ENCODE measurements around the gene RPS27L. TPM values are rescaled to one million over a fixed set of nuclear protein-coding genes. Genes with fewer than 3 reads are reported as not detected.
"Not testable (repeated sequence)": the region's sequence is repeated elsewhere in the genome, so short reads cannot be mapped to it uniquely, and the experiment has no call there.

Gene RPS27L
- total and polyA plus RNA-seq, 2 donors (not counting 1 experiment from before 2014, with no cell fraction given) = 21.6 to 50.9 TPM

DNA sequence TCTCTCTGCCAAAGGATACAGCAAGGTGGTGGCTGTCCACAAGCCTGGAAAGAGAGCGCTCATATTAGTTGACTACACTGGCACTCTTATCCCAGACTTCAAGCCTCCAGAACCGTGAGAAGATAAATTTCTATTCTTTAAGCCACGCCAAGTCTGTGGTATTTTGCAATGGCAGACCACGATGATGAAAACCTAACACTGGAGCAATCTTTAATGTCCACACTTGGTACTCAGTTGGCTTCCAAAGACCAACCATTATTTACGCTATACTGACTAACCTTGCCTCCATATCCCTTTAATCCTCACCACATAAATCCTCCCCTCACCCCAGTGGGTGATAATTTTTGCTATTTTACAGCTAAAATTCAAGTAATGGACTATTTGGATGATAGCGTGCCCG lies 52.5 kb downstream of the RPS27L start:
- peaks cover 0 to 9% (median 0%) of the 10 kb centered on the region in 4 experiments for H3K27me3 ChIP-seq (replicated peaks in 1 of 4; ENCODE audit: control extremely low read depth in 1 of 4, control insufficient read depth in 3 of 4, insufficient read depth in 4 of 4, low read length in 3 of 4)
- ATAC-seq (ENCODE audit: low read depth) = no peak
- intact Hi-C loops (cut with micrococcal nuclease) = no loop called here

DNA sequence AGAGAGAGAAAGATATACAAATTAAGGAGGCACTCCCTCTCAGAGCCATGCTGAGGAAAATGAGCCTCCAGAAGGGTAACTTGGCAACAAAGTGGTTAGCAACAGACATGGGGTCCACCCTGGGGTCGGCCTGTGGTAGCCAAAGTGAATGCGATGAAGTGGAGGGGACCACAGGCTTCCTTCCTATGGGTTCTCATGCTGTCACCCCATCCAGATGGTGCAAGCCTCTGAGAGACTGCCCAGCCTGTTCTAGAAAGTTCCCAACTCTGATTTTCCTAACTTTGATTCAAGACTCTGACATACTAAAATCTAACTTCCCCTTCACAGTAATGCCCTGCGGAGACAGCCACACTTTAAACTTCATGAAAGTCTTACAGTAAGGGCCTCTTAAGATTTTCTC lies 53.9 kb downstream of the RPS27L start:
- Histone ChIP-seq H3K9me3 (ENCODE audit: control extremely low read depth in 1 of 3, control insufficient read depth in 2 of 3, insufficient read depth in 1 of 3, low read length in 2 of 3) (peaks cover 0 to 12% (median 0%) of the 10 kb centered on the region in 3 donors), H2AFZ (ENCODE audit: insufficient read depth, low read depth, low read length, poor library complexity, severe bottlenecking) (no peak overlapping the region), H3K4me3 (ENCODE audit: control extremely low read depth in 1 of 5, extremely low read depth in 1 of 5, insufficient read depth in 1 of 5, low read depth in 2 of 5, low read length in 4 of 5) (no peak overlapping the region), H3K36me3 (replicated peaks in 1 of 2; ENCODE audit: control extremely low read depth in 1 of 2, control insufficient read depth in 1 of 2, extremely low read depth in 1 of 2, insufficient read depth in 2 of 2, low read length in 1 of 2) (no peaks in the 10 kb centered on the region), H3K27ac (ENCODE audit: low read length in 2 of 2) (no peak overlapping the region), H3K4me2 (replicated peaks; ENCODE audit: low read depth, low read length, poor library complexity, severe bottlenecking) (no peak overlapping the region), H3K27me3 (replicated peaks in 1 of 4; ENCODE audit: control extremely low read depth in 1 of 4, control insufficient read depth in 3 of 4, insufficient read depth in 4 of 4, low read length in 3 of 4) (peaks cover 0 to 6% (median 0%) of the 10 kb centered on the region in 4 experiments), H3K9ac (ENCODE audit: low read length) (no peak overlapping the region), H4K20me1 (ENCODE audit: control insufficient read depth, insufficient read depth, low read length, poor library complexity, severe bottlenecking) (no peaks in the 10 kb centered on the region), H3K4me1 (ENCODE audit: control insufficient read depth in 2 of 2, insufficient read depth in 2 of 2, low read length in 2 of 2) (no peaks in the 10 kb centered on the region), H3K79me2 (ENCODE audit: control insufficient read depth, insufficient read depth, low read length) (no peaks in the 10 kb centered on the region)
- no peak overlapping the region for H3K4me3 Mint-ChIP-seq
- 30% methylated on average over 3 of the region's 3 CpGs for WGBS (ENCODE audit: insufficient coverage)
- H3K27ac Mint-ChIP-seq = no peak overlapping the region
- no peak for DNase-seq
- no peak for ATAC-seq (ENCODE audit: low read depth)
- TF ChIP-seq EZH2 (IDR thresholded peaks at IDR 0.05; ENCODE audit: borderline replicate concordance, insufficient read depth, low read depth, low read length, poor library complexity, severe bottlenecking) (no peak), CTCF (IDR thresholded peaks at IDR 0.05) (no peak)
- POLR2A ChIA-PET = interaction anchor here (0.6 kb wide), 1 partner anchor 40 kb away, joined by 5 read pairs; no protein-coding TSS in a partner anchor
- H3K27me3 Mint-ChIP-seq = peaks cover 14% of the 10 kb centered on the region
- intact Hi-C loops (cut with micrococcal nuclease) = no loop called here
- H3K4me1 Mint-ChIP-seq = no peaks in the 10 kb centered on the region
- no peaks in the 10 kb centered on the region for H3K9me3 Mint-ChIP-seq (ENCODE audit: insufficient read depth)
- CTCF ChIA-PET = interaction anchor here (0.7 kb wide), 1 partner anchor 9 kb away, joined by 4 read pairs; no protein-coding TSS in a partner anchor

More for the DNA sequence above, 52.5 kb downstream of the RPS27L start:
- Histone ChIP-seq H2AFZ (ENCODE audit: insufficient read depth, low read depth, low read length, poor library complexity, severe bottlenecking) (no peak overlapping the region), H3K79me2 (ENCODE audit: control insufficient read depth, insufficient read depth, low read length) (no peaks in the 10 kb centered on the region), H3K4me2 (replicated peaks; ENCODE audit: low read depth, low read length, poor library complexity, severe bottlenecking) (no peak overlapping the region), H3K9me3 (ENCODE audit: control extremely low read depth in 1 of 3, control insufficient read depth in 2 of 3, insufficient read depth in 1 of 3, low read length in 2 of 3) (peaks cover 0 to 12% (median 0%) of the 10 kb centered on the region in 3 donors), H4K20me1 (ENCODE audit: control insufficient read depth, insufficient read depth, low read length, poor library complexity, severe bottlenecking) (no peaks in the 10 kb centered on the region), H3K4me3 (ENCODE audit: control extremely low read depth in 1 of 5, extremely low read depth in 1 of 5, insufficient read depth in 1 of 5, low read depth in 2 of 5, low read length in 4 of 5) (no peak overlapping the region), H3K36me3 (replicated peaks in 1 of 2; ENCODE audit: control extremely low read depth in 1 of 2, control insufficient read depth in 1 of 2, extremely low read depth in 1 of 2, insufficient read depth in 2 of 2, low read length in 1 of 2) (no peaks in the 10 kb centered on the region), H3K4me1 (ENCODE audit: control insufficient read depth in 2 of 2, insufficient read depth in 2 of 2, low read length in 2 of 2) (no peaks in the 10 kb centered on the region), H3K27ac (ENCODE audit: low read length in 2 of 2) (no peak overlapping the region), H3K9ac (ENCODE audit: low read length) (no peak overlapping the region)
- Mint-ChIP-seq H3K4me1 (no peaks in the 10 kb centered on the region), H3K9me3 (ENCODE audit: insufficient read depth) (no peaks in the 10 kb centered on the region), H3K27ac (no peak overlapping the region), H3K27me3 (peaks cover 19% of the 10 kb centered on the region), H3K4me3 (no peak overlapping the region)
- 54% methylated on average over 6 of the region's 7 CpGs for WGBS (ENCODE audit: insufficient coverage)
- no peak for DNase-seq
- ChIA-PET POLR2A (no interaction called here), CTCF (no interaction called here)
- TF ChIP-seq EZH2 (IDR thresholded peaks at IDR 0.05; ENCODE audit: borderline replicate concordance, insufficient read depth, low read depth, low read length, poor library complexity, severe bottlenecking) (no peak), CTCF (IDR thresholded peaks at IDR 0.05) (no peak)

DNA sequence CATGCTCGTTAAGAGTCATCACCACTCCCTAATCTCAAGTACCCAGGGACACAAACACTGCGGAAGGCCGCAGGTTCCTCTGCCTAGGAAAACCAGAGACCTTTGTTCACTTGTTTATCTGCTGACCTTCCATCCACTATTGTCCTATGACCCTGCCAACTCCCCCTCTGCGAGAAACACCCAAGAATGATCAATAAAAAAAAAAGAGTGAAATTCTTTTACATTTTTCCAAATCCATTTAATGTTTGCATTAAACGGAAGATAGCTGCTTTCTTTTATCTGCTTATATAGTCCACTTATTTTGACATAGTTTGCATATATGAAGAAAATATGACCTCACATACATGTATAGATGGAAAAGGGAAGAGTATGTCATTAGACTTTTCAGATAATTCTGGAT lies 57.7 kb downstream of the RPS27L start:
- H3K4me2 ChIP-seq (replicated peaks; ENCODE audit: low read depth, low read length, poor library complexity, severe bottlenecking); H3K27ac Mint-ChIP-seq; H3K27ac ChIP-seq (ENCODE audit: low read length in 2 of 2); DNase-seq; H2AFZ ChIP-seq (ENCODE audit: insufficient read depth, low read depth, low read length, poor library complexity, severe bottlenecking); H3K4me3 Mint-ChIP-seq; POLR2A ChIA-PET; H3K9me3 Mint-ChIP-seq (ENCODE audit: insufficient read depth); H3K36me3 ChIP-seq (replicated peaks in 1 of 2; ENCODE audit: control extremely low read depth in 1 of 2, control insufficient read depth in 1 of 2, extremely low read depth in 1 of 2, insufficient read depth in 2 of 2, low read length in 1 of 2); intact Hi-C loops (cut with micrococcal nuclease); H3K4me1 ChIP-seq (ENCODE audit: control insufficient read depth in 2 of 2, insufficient read depth in 2 of 2, low read length in 2 of 2); ATAC-seq (ENCODE audit: low read depth); H3K79me2 ChIP-seq (ENCODE audit: control insufficient read depth, insufficient read depth, low read length); H4K20me1 ChIP-seq (ENCODE audit: control insufficient read depth, insufficient read depth, low read length, poor library complexity, severe bottlenecking); H3K4me1 Mint-ChIP-seq; H3K27me3 ChIP-seq (replicated peaks in 1 of 4; ENCODE audit: control extremely low read depth in 1 of 4, control insufficient read depth in 3 of 4, insufficient read depth in 4 of 4, low read length in 3 of 4); H3K9me3 ChIP-seq (ENCODE audit: control extremely low read depth in 1 of 3, control insufficient read depth in 2 of 3, insufficient read depth in 1 of 3, low read length in 2 of 3); H3K27me3 Mint-ChIP-seq; H3K4me3 ChIP-seq (ENCODE audit: control extremely low read depth in 1 of 5, extremely low read depth in 1 of 5, insufficient read depth in 1 of 5, low read depth in 2 of 5, low read length in 4 of 5); H3K9ac ChIP-seq (ENCODE audit: low read length): not testable (repeated sequence)
- CTCF ChIA-PET = interaction anchor here (0.6 kb wide), 2 partner anchors 11 to 13 kb away, joined by 3 read pairs; no protein-coding TSS in a partner anchor
- no CpG with 5 or more reads among the region's 5 CpGs for WGBS (ENCODE audit: insufficient coverage)
